Pancreas (tissue), 10 donors: Measurements from ENCODE around the gene KCNC1. TPM values are rescaled to one million over a fixed set of nuclear protein-coding genes. Genes with fewer than 3 reads are reported as not detected.

Source experiments
- ATAC-seq, 4 donors: fragments of 200-7000 bp; cut with Tn5 transposase; one replicate each; pipeline versions ENCODE4 v1.8.0 to v1.9.1; 2020; ENCODE audit warnings: mild to moderate bottlenecking in 4 of 4, moderate library complexity in 4 of 4
- DNase-seq, 6 donors: peaks; one replicate each; pipeline ENCODE4 v3.0.0-alpha.2; 2020
- FAIRE-seq: peaks from 2 replicates; lab custom pipeline; 2012; peaks lifted over from hg19 to GRCh38; lab: Jason Lieb, UNC
- H3K27ac ChIP-seq, 4 donors: fragments of 200-600 bp; sonication (generic); 1 replicate in 3 of 4; 2 replicates in 1 of 4; pipeline versions ENCODE4 v1.5.0 to v1.8.0; 2020
- H3K27me3 ChIP-seq, 4 donors: fragments of 200-600 bp; one replicate each; pipeline ENCODE4 v1.8.0; 2021
- H3K36me3 ChIP-seq, 3 donors: fragments of 200-600 bp; sonication (generic) in 1 of 3; one replicate each; pipeline versions ENCODE4 v1.5.0 to v1.8.0; 2020 to 2021
- H3K4me1 ChIP-seq, 3 donors: fragments of 200-600 bp; one replicate each; pipeline ENCODE4 v1.8.0; 2021
- H3K4me3 ChIP-seq, 4 donors: fragments of 200-600 bp; sonication (generic) in 2 of 4; one replicate each; pipeline versions ENCODE4 v1.5.0 to v1.8.0; 2020 to 2021
- H3K9me3 ChIP-seq, 4 donors: fragments of 200-600 bp; one replicate each; pipeline ENCODE4 v1.8.0; 2021
- CTCF ChIP-seq, 4 donors: fragments of 200-600 bp; sonication (generic) in 3 of 4; IDR thresholded peaks; one replicate each; pipeline versions ENCODE4 v1.5.0 to v1.8.0; 2021; ENCODE audit warnings: antibody characterized with exemption in 4 of 4
- WGBS, 2 donors: extraction: QIAGEN DNeasy Blood & Tissue Kit; methylation state at CpG; one replicate each; pipeline ENCODE4 v1.1.7; 2013; 5-methylcytosine and 5-hydroxymethylcytosine counted together
- intact Hi-C, 3 donors: fragments of 100-400 bp; cut with DNase I; formaldehyde crosslinking; loops; one replicate each; pipeline versions ENCODE4 v1.11.1 to v1.14.2; 2022
- polyA plus RNA-seq, 2 donors: library from polyadenylated mRNA; stranded (reverse); fragments of 200-250 nt; gene quantifications; one replicate each; pipeline ENCODE4 v1.2.3, GENCODE V29; 2013
- total RNA-seq, 6 donors: library from RNA; stranded (reverse); fragmentation: NEBNext Ultra II Directional in 4 of 6; extraction: Animal tissue kit (Norgen Biotek cat#: 25700) in 4 of 6; gene quantifications; one replicate each; pipeline versions ENCODE4 v1.2.1 to v1.2.4, GENCODE V29; 2021 to 2023
- donor health status: healthy with polysubstance abuse.
- donor health status: DM: no; HTN: no; CAD: no; lungs with moderate emphysema.
- donor health status: DM: no; HTN: no; CAD: no.
- donor health status: control.
- donor health status: control.
- donor health status: Bipolar disorder and iron deficiency.
- donor health status: DM: yes; HTN: yes; CAD: no.
- donor health status: DM: no; HTN: no; CAD: no.
- donor health status: DM: no; HTN: no; CAD: no.
- donor health status: DM: yes; HTN: yes; CAD: no.

KCNC1 gene
- total and polyA plus RNA-seq, 8 donors = 0.05 to 0.82 (median 0.37) TPM

DNA sequence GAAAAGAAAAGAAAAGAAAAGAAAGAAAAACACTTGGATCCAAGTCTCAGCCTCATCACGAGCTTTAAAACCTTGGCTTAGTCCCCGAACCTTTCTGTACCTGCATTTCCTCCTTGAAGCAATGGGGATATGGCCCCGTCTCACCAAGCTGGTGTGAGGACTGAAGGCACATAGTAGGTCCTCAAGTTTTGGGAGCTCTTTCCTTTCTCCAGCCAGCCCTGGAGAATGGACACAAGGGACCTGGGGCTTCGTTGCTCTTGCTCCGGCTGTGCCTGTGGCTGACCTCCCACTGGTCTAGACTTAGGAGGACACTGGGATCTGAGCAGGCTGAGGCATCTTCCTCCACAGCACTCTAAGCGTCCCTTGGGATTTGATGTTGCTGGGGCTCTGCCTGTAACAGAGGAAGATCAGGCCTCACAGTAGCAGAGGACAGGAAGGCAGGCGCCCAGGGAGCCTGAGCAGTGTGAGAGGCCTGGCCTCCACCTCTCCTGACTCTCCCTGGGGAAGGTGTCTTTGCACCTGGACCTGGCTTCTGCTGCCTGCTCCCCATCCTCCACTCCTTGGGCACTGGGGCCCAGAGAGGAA is 32.8 kb downstream of the KCNC1 start:
- no peaks in the 10 kb centered on the region for H3K36me3 ChIP-seq
- H3K4me1 ChIP-seq = no peaks in the 10 kb centered on the region
- H3K9me3 ChIP-seq = no peaks in the 10 kb centered on the region
- no peak overlapping the region for H3K4me3 ChIP-seq
- WGBS, 2 donors = 82 to 87% methylated on average over 7 of the region's 7 CpGs
- intact Hi-C loops = loop anchor here in 2 of 3 donors (10.0 kb wide), 1 partner anchor 207 kb away; no protein-coding TSS in a partner anchor
- no peaks in the 10 kb centered on the region for H3K27me3 ChIP-seq
- H3K27ac ChIP-seq = no peak overlapping the region
- ATAC-seq (no peak), FAIRE-seq (no peak), DNase-seq (peak in 2 of 6 donors; percentile 15 to 36)
- no peak for TF ChIP-seq CTCF (IDR thresholded peaks at IDR 0.05)

GRCh38 chr11:17767914-17768313 is 33.3 kb downstream of the KCNC1 start:
- H3K36me3 ChIP-seq = no peaks in the 10 kb centered on the region
- no peaks in the 10 kb centered on the region for H3K4me1 ChIP-seq
- TF ChIP-seq CTCF (IDR thresholded peaks at IDR 0.05) = no peak
- no peak for FAIRE-seq
- H3K27me3 ChIP-seq = no peaks in the 10 kb centered on the region
- intact Hi-C loops = loop anchor here in 2 of 3 donors (10.0 kb wide), 1 partner anchor 207 kb away; no protein-coding TSS in a partner anchor
- peak in 1 of 6 donors; percentile 35 for DNase-seq
- 76 to 82% methylated on average over 2 of the region's 2 CpGs for WGBS, 2 donors
- H3K27ac ChIP-seq = no peak overlapping the region
- ATAC-seq = no peak
- H3K9me3 ChIP-seq = no peaks in the 10 kb centered on the region
- H3K4me3 ChIP-seq = no peak overlapping the region

DNA sequence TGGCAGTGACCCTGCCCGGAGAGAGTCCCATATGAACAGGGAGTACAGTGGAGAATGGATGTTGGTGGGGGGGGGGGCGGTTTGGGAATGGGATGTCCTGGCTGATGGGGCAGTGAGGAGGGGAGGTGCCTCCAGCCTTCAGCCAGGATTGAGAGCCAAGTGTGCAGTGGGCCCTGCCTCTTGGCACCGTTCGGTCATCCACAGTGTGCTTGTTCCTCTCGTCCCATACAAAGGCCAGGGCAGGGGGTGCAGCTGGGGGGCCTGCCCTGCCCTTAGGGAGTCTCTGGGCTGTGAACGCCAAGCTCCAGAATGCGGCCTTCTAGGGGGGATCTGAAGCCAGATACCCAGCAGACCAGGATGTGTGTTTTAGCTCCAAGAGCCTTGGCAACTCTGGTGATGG is 34.0 kb downstream of the KCNC1 start:
- TF ChIP-seq CTCF (IDR thresholded peaks at IDR 0.05) = no peak
- no peak overlapping the region for H3K27ac ChIP-seq
- H3K9me3 ChIP-seq = no peaks in the 10 kb centered on the region
- no peaks in the 10 kb centered on the region for H3K27me3 ChIP-seq
- H3K36me3 ChIP-seq = no peaks in the 10 kb centered on the region
- FAIRE-seq = no peak
- DNase-seq = peak in 2 of 6 donors; percentile 37
- no peak for ATAC-seq
- no peak overlapping the region for H3K4me3 ChIP-seq
- H3K4me1 ChIP-seq = no peaks in the 10 kb centered on the region
- WGBS, 2 donors = 82 to 98% methylated on average over 6 to 7 of the region's 7 CpGs
- intact Hi-C loops = loop anchor here in 2 of 3 donors (10.0 kb wide), 1 partner anchor 206 kb away; no protein-coding TSS in a partner anchor

DNA sequence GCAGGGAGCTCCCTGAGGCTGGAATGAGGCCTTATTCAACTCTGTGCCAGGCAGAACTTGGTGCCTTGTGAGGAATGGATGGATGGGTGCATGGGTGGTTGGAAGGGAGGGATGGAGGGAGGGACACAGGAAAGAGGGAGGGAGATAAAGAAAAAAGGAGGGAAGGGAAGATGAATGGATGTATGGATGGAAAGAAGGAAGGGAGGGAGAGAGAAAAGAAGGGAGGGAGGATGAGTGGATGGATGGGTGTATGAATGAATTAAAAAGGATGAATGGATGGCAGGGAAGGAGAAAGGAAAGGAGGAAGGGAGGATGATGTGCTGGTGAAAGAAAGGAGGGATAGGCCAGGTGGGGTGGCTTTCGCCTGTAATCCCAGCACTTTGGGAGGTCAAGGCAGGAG is 34.6 kb downstream of the KCNC1 start:
- intact Hi-C loops = loop anchor here in 2 of 3 donors (10.0 kb wide), 1 partner anchor 206 kb away; no protein-coding TSS in a partner anchor
- FAIRE-seq = no peak

More for the DNA sequence above, 34.6 kb downstream of the KCNC1 start:
- 94 to 97% methylated on average over 1 of the region's 1 CpG for WGBS, 2 donors
- Histone ChIP-seq H3K9me3 (no peaks in the 10 kb centered on the region), H3K27ac (no peak overlapping the region), H3K4me3 (no peak overlapping the region), H3K4me1 (no peaks in the 10 kb centered on the region), H3K27me3 (no peaks in the 10 kb centered on the region), H3K36me3 (no peaks in the 10 kb centered on the region)
- ATAC-seq (no peak), DNase-seq (no peak)
- TF ChIP-seq CTCF (IDR thresholded peaks at IDR 0.05) = no peak
